ENCODE measurements around the gene THTPA.
A peak's percentile ranks its signal among the peaks of the same experiment; 100 is the strongest.

DNA sequence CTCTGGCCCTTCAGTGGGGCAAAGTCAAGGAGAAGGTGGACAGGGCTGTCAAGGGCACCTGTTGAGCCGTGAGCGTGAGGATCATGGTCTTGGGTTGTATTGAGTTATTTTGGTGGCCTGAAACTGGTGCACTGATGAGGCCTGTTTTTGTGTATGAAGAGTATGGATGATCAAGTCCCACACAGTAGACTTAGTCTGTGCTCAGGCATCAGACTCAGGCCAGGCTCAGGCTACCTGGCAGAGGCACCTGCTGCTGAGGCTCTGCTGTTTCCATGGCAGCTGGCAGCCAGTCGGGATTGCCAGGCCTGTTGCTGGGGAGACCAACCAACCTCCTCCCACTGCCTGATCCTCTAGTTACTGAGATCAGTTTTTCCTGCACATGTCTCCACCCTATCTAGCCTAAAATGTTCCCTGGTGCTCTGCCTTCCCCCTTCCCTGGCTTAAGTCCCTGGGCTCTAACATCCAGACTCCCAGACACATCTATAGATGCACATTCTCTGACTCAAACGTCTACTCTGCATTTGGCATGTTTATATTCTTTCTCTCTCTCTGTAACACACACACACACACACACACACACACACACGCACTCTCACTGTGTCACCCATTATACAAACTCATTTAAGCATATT is 17.4 kb downstream of the THTPA start:
- TF ChIP-seq, protein P1, sequence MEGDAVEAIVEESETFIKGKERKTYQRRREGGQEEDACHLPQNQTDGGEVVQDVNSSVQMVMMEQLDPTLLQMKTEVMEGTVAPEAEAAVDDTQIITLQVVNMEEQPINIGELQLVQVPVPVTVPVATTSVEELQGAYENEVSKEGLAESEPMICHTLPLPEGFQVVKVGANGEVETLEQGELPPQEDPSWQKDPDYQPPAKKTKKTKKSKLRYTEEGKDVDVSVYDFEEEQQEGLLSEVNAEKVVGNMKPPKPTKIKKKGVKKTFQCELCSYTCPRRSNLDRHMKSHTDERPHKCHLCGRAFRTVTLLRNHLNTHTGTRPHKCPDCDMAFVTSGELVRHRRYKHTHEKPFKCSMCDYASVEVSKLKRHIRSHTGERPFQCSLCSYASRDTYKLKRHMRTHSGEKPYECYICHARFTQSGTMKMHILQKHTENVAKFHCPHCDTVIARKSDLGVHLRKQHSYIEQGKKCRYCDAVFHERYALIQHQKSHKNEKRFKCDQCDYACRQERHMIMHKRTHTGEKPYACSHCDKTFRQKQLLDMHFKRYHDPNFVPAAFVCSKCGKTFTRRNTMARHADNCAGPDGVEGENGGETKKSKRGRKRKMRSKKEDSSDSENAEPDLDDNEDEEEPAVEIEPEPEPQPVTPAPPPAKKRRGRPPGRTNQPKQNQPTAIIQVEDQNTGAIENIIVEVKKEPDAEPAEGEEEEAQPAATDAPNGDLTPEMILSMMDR (conservative IDR thresholded peaks at IDR 0.05 in 1 of 2, IDR thresholded peaks at IDR 0.05 in 1 of 2; ENCODE audit: low read depth in 1 of 2, low read length in 2 of 2), result no peak
- TF ChIP-seq EZH2 (IDR thresholded peaks at IDR 0.05; ENCODE audit: low read length, missing control alignments), result peak; percentile 50

Data from fibroblast of lung (primary cell).